HG02870 (cell line): Measurements from ENCODE around the gene GSC.
"Not testable (repeated sequence)": the region's sequence is repeated elsewhere in the genome, so short reads cannot be mapped to it uniquely, and the experiment has no call there.

Experiments used
- ATAC-seq: cut with Tn5 transposase; IDR thresholded peaks from one replicate; pipeline ENCODE4 v1.9.1; 2021; ENCODE audit warnings: mild to moderate bottlenecking, moderate library complexity; ENCODE audit not compliant: unreplicated experiment

Gene GSC

GRCh38 chr14:94747739-94748138, 22.2 kb downstream of the GSC start:
- ATAC-seq, result no peak

GRCh38 chr14:94747153-94747552, 22.8 kb downstream of the GSC start:
- not testable (repeated sequence) for ATAC-seq

DNA sequence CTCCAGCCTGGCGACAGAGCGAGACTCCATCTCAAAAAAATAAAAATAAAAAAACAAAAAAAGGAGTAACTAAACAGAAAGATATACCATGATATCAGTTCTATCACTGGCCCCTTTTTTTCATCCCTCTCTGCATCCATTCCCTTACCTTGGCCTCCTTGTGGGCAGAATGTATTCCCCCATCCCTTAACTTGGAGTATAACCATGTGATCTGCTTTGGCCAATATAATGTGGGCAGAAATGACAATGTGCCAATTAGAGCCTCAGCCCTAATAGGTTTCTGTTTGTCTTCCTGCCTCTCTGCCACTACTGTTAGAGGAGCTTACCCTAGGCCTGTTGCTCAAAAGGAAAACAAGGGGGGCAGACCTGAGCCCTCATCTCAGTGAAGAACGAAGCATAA, 23.8 kb downstream of the GSC start:
- no peak for ATAC-seq

DNA sequence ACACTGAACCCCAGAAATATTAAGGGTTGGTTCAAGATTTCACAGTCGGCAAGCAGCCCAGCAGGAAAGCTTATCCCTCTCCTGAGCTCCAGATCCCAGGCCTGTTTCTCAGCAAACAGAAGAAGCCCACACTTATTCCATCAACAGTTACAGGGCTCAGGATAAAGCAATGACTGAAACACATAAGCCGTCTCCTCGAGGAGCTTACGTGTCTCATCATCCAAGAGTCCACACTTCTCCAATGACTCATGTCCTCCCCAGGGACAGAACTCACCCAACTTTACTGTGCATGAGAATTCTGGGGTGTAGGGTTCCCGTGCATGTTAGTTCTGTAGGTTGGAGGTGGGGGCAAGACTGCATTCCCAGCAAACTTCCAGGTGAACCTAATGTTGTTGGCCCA, 31.2 kb downstream of the GSC start:
- ATAC-seq, result no peak

GRCh38 chr14:94738097-94738496, 31.8 kb downstream of the GSC start:
- ATAC-seq, result no peak

- ATAC-seq, result no peak
These were observed 41.0 kb downstream of the GSC start for GRCh38 chr14:94728950-94729349.

GRCh38 chr14:94728440-94728839, 41.5 kb downstream of the GSC start:
- ATAC-seq, result not testable (repeated sequence)

GRCh38 chr14:94726649-94727048, 43.3 kb downstream of the GSC start:
- ATAC-seq, result not testable (repeated sequence)

- ATAC-seq, result no peak
These were observed 44.9 kb downstream of the GSC start for GRCh38 chr14:94724993-94725392.

GRCh38 chr14:94722397-94722796, 47.5 kb downstream of the GSC start:
- no peak for ATAC-seq
